HG03039 (cell line): ENCODE results near the gene TPPP.

Experiments used
- ATAC-seq: cut with Tn5 transposase; IDR thresholded peaks from one replicate; pipeline ENCODE4 v1.9.1; 2021; ENCODE audit warnings: mild to moderate bottlenecking, moderate library complexity; ENCODE audit not compliant: unreplicated experiment

TPPP gene

GRCh38 chr5:610744-611730 lies 82.1 kb downstream of the TPPP start:
- no peak for ATAC-seq

- no peak for ATAC-seq
These were observed 83.0 kb downstream of the TPPP start for GRCh38 chr5:610011-610743.
